Raji (cell line): ENCODE measurements around the gene MAS1L.

ENCODE experiments used
- POLR2A ChIP-seq: IDR thresholded peaks from 2 replicates; pipeline ENCODE4 v1.6.1; 2011; ENCODE audit warnings: low read depth, low read length, control low read depth; ENCODE audit not compliant: insufficient read depth

Gene MAS1L

GRCh38 chr6:29520232-29520631 is 32.5 kb upstream of the MAS1L start:
- no peak for TF ChIP-seq POLR2A

GRCh38 chr6:29519291-29520010 is 31.7 kb upstream of the MAS1L start:
- no peak for TF ChIP-seq POLR2A

GRCh38 chr6:29517728-29518440 is 30.1 kb upstream of the MAS1L start:
- TF ChIP-seq POLR2A, result no peak

- TF ChIP-seq POLR2A, result no peak
Measured at GRCh38 chr6:29517245-29517644, 29.5 kb upstream of the MAS1L start.

GRCh38 chr6:29516108-29516507 is 28.4 kb upstream of the MAS1L start:
- TF ChIP-seq POLR2A, result no peak

- TF ChIP-seq POLR2A, result no peak
Measured at GRCh38 chr6:29510746-29511300, 23.1 kb upstream of the MAS1L start.

- no peak for TF ChIP-seq POLR2A
Measured at GRCh38 chr6:29510202-29510601, 22.4 kb upstream of the MAS1L start.

- no peak for TF ChIP-seq POLR2A
Measured at GRCh38 chr6:29509711-29510110, 22.0 kb upstream of the MAS1L start.

GRCh38 chr6:29509239-29509638 is 21.5 kb upstream of the MAS1L start:
- TF ChIP-seq POLR2A, result no peak

GRCh38 chr6:29507319-29507718 is 19.6 kb upstream of the MAS1L start:
- TF ChIP-seq POLR2A, result no peak

GRCh38 chr6:29506446-29507067 is 18.8 kb upstream of the MAS1L start:
- TF ChIP-seq POLR2A, result no peak

- TF ChIP-seq POLR2A, result no peak
Measured at GRCh38 chr6:29505808-29506207, 18.1 kb upstream of the MAS1L start.

GRCh38 chr6:29504961-29505360 is 17.2 kb upstream of the MAS1L start:
- TF ChIP-seq POLR2A, result no peak

- TF ChIP-seq POLR2A, result no peak
Measured at GRCh38 chr6:29502597-29502996, 14.8 kb upstream of the MAS1L start.

GRCh38 chr6:29502181-29502580 is 14.4 kb upstream of the MAS1L start:
- no peak for TF ChIP-seq POLR2A

- no peak for TF ChIP-seq POLR2A
Measured at GRCh38 chr6:29501106-29501505, 13.3 kb upstream of the MAS1L start.
